Lower lobe of right lung (tissue), 2 donors: ENCODE measurements around the gene SBF2. TPM values are rescaled to one million over a fixed set of nuclear protein-coding genes. Genes with fewer than 3 reads are reported as not detected.

ENCODE experiments used
- ATAC-seq, 2 donors: fragments of 200-7000 bp; cut with Tn5 transposase; one replicate each; pipeline ENCODE4 v1.9.1; 2020 to 2022; ENCODE audit warnings: mild to moderate bottlenecking in 2 of 2, moderate library complexity in 2 of 2
- DNase-seq: peaks from one replicate; pipeline ENCODE4 v3.0.0-alpha.2; 2020
- H3K27ac ChIP-seq: fragments of 200-600 bp; one replicate; pipeline ENCODE4 v1.8.0; 2022
- H3K27me3 ChIP-seq: fragments of 200-600 bp; one replicate; pipeline ENCODE4 v1.8.0; 2022; ENCODE audit warnings: low read depth
- H3K36me3 ChIP-seq: fragments of 200-600 bp; one replicate; pipeline ENCODE4 v1.8.0; 2022; ENCODE audit warnings: mild to moderate bottlenecking
- H3K4me1 ChIP-seq: fragments of 200-600 bp; one replicate; pipeline ENCODE4 v1.8.0; 2022
- H3K4me3 ChIP-seq: fragments of 200-600 bp; one replicate; pipeline ENCODE4 v1.8.0; 2022; ENCODE audit warnings: mild to moderate bottlenecking
- H3K9me3 ChIP-seq: fragments of 200-600 bp; one replicate; pipeline ENCODE4 v1.8.0; 2022
- intact Hi-C: fragments of 100-400 bp; cut with DNase I; formaldehyde crosslinking; loops from one replicate; pipeline ENCODE4 v1.11.0; 2022
- total RNA-seq: library from RNA; stranded (reverse); fragmentation: NEBNext Ultra II Directional; extraction: Animal tissue kit (Norgen Biotek cat#: 25700); gene quantifications from one replicate; pipeline ENCODE4 v1.2.1, GENCODE V29; 2021
- TF ChIP-seq, protein P1 (sequence below): fragments of 200-600 bp; IDR thresholded peaks from one replicate; pipeline ENCODE4 v1.8.0; 2022; ENCODE audit warnings: antibody characterized with exemption, mild to moderate bottlenecking
- donor health status: DM: no; HTN: yes; CAD: no; lungs with severe emphysema.

The SBF2 gene
- total RNA-seq, 1 donor from 2014 or later, result 41.3 TPM

DNA sequence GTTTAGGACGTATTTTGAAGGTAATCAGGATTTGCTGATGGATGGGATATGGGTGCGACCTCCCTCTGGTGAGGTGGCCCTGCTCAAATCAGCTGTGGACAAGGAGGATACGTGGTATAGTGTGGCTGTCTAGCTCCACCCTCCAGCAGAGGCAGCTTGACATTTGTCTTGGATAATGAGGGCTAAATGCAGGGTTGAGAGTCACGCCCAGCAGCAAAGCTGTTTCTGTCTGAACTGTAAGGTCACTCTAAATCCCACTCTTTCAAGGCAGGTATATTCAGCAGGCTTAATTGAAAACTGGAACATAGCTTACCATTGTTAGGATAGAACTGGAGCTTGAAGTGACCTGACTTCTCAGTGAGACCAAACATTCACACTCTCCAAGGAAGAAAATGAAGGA is 531.5 kb downstream of the SBF2 start:
- ATAC-seq, result no peak
- Histone ChIP-seq H3K36me3 (no peaks in the 10 kb centered on the region), H3K4me3 (no peak overlapping the region), H3K9me3 (no peaks in the 10 kb centered on the region), H3K27me3 (no peaks in the 10 kb centered on the region), H3K27ac (no peak overlapping the region), H3K4me1 (peaks cover 23% of the 10 kb centered on the region)
- DNase-seq, result no peak
- TF ChIP-seq, protein P1, sequence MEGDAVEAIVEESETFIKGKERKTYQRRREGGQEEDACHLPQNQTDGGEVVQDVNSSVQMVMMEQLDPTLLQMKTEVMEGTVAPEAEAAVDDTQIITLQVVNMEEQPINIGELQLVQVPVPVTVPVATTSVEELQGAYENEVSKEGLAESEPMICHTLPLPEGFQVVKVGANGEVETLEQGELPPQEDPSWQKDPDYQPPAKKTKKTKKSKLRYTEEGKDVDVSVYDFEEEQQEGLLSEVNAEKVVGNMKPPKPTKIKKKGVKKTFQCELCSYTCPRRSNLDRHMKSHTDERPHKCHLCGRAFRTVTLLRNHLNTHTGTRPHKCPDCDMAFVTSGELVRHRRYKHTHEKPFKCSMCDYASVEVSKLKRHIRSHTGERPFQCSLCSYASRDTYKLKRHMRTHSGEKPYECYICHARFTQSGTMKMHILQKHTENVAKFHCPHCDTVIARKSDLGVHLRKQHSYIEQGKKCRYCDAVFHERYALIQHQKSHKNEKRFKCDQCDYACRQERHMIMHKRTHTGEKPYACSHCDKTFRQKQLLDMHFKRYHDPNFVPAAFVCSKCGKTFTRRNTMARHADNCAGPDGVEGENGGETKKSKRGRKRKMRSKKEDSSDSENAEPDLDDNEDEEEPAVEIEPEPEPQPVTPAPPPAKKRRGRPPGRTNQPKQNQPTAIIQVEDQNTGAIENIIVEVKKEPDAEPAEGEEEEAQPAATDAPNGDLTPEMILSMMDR, result no peak
- intact Hi-C loops, result no loop called here

DNA sequence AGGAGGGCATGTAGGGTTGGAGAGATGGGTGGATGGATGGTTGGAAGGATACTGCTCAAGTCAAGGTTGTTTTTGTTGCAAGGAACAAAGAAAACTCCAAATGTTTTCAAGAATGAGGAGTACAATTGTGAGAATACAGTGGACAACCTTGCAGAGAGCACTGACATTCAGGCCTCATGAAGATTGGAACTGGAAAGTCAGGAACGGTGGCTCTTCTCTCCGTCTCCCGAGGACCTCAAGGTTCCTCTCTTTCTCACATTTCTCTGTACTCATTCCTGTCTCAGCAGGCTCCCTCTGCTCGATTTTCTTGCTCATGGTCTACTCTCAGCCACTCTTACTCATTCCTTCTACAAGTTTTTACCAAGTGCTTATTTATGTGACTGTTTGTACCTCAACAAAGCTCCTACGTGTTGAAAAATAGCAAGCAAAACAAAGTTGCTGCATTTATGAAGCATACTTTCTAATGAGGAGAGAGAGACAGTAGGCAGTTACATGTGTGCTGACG is 532.5 kb downstream of the SBF2 start:
- H3K27ac ChIP-seq, result no peak overlapping the region
- intact Hi-C loops, result no loop called here
- no peaks in the 10 kb centered on the region for H3K9me3 ChIP-seq
- H3K4me3 ChIP-seq, result no peak overlapping the region
- no peaks in the 10 kb centered on the region for H3K36me3 ChIP-seq
- DNase-seq (no peak), ATAC-seq (no peak)
- H3K27me3 ChIP-seq, result no peaks in the 10 kb centered on the region
- TF ChIP-seq, protein P1, result no peak
- peaks cover 27% of the 10 kb centered on the region for H3K4me1 ChIP-seq

DNA sequence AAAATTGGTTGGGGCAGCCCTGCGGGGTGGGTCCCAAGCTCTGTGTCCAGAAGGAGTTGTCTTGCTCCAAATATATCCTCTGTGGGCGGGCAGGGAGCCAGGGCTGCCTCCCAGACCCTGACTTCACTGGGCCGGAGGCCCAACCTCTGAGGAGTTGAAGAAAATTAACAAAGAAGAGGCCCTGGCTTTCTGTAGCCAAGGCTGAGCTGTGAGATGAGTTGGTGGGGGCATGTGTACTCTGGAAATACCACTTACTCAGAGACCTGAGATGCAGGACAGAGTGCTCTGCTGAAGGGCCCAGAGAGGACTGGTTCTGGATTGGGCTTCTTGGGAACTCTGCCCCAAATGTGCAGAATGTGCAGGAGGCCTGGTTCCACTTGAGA is 533.8 kb downstream of the SBF2 start:
- Histone ChIP-seq H3K27me3 (no peaks in the 10 kb centered on the region), H3K36me3 (no peaks in the 10 kb centered on the region), H3K4me3 (no peak overlapping the region), H3K9me3 (no peaks in the 10 kb centered on the region), H3K4me1 (peaks cover 27% of the 10 kb centered on the region), H3K27ac (no peak overlapping the region)
- DNase-seq, result peak; percentile 65
- ATAC-seq, result no peak
- intact Hi-C loops, result no loop called here
- TF ChIP-seq, protein P1, result no peak

GRCh38 chr11:9759519-9760192 is 534.4 kb downstream of the SBF2 start:
- TF ChIP-seq, protein P1, result no peak
- Histone ChIP-seq H3K4me3 (peak overlapping the region; percentile 94), H3K36me3 (no peaks in the 10 kb centered on the region), H3K9me3 (no peaks in the 10 kb centered on the region), H3K4me1 (peaks cover 27% of the 10 kb centered on the region), H3K27ac (peak overlapping the region; percentile 87), H3K27me3 (no peaks in the 10 kb centered on the region)
- DNase-seq (peak; percentile 65), ATAC-seq (peak; percentile 28 to 37)
- intact Hi-C loops, result no loop called here

GRCh38 chr11:9758637-9759518 is 535.1 kb downstream of the SBF2 start:
- H3K4me1 ChIP-seq, result peaks cover 27% of the 10 kb centered on the region
- intact Hi-C loops, result no loop called here
- H3K27me3 ChIP-seq, result no peaks in the 10 kb centered on the region

More at GRCh38 chr11:9758637-9759518, 535.1 kb downstream of the SBF2 start:
- ATAC-seq, result peak; percentile 83
- Histone ChIP-seq H3K36me3 (no peaks in the 10 kb centered on the region), H3K27ac (peak overlapping the region; percentile 87), H3K4me3 (peak overlapping the region; percentile 94), H3K9me3 (no peaks in the 10 kb centered on the region)
- DNase-seq, result peak; percentile 77
- TF ChIP-seq, protein P1, result no peak
